Trophoblast cell (in vitro differentiated cells and primary cell): ENCODE data around the gene MMP14.
A peak's percentile ranks its signal among the peaks of the same experiment; 100 is the strongest.

Source experiments
- DNase-seq, 2 donors: peaks; one replicate each; pipeline ENCODE4 v3.0.0-alpha.2; 2016
- H2AFZ ChIP-seq: 2 replicates; pipeline ENCODE4 v1.6.1; 2013; ENCODE audit warnings: low read length, moderate library complexity, mild to moderate bottlenecking; ENCODE audit not compliant: insufficient read depth, poor library complexity
- H2AK5ac ChIP-seq: 2 replicates; pipeline ENCODE4 v1.6.1; 2013; ENCODE audit warnings: mild to moderate bottlenecking, low read length
- H2BK120ac ChIP-seq: 2 replicates; pipeline ENCODE4 v1.6.1; 2013; ENCODE audit warnings: low read length, mild to moderate bottlenecking, moderate library complexity; ENCODE audit not compliant: insufficient read depth, poor library complexity
- H2BK12ac ChIP-seq: 2 replicates; pipeline ENCODE4 v1.6.1; 2013; ENCODE audit warnings: mild to moderate bottlenecking, low read length, moderate library complexity
- H2BK5ac ChIP-seq: 2 replicates; pipeline ENCODE4 v1.6.1; 2013; ENCODE audit warnings: low read length, low read depth, moderate library complexity, mild to moderate bottlenecking; ENCODE audit not compliant: poor library complexity
- H3K14ac ChIP-seq: 2 replicates; pipeline ENCODE4 v1.6.1; 2013; ENCODE audit warnings: mild to moderate bottlenecking, low read length
- H3K18ac ChIP-seq: 2 replicates; pipeline ENCODE4 v1.6.1; 2013; ENCODE audit warnings: mild to moderate bottlenecking, low read length
- H3K23ac ChIP-seq: 2 replicates; pipeline ENCODE4 v1.6.1; 2013; ENCODE audit warnings: low read length
- H3K27ac ChIP-seq: 2 replicates; pipeline ENCODE4 v1.5.1; 2013; ENCODE audit warnings: low read depth, mild to moderate bottlenecking, inconsistent platforms, low read length, moderate library complexity
- H3K27me3 ChIP-seq: 2 replicates; pipeline ENCODE4 v1.6.1; 2013; ENCODE audit warnings: inconsistent platforms, mild to moderate bottlenecking, low read length, moderate library complexity; ENCODE audit not compliant: insufficient read depth
- H3K36me3 ChIP-seq, 2 experiments: 1 replicate in 1 of 2; 2 replicates in 1 of 2; pipeline ENCODE4 v1.6.1; 2013; ENCODE audit warnings: low read length in 2 of 2, mild to moderate bottlenecking in 2 of 2, moderate library complexity in 1 of 2; ENCODE audit not compliant: insufficient read depth in 2 of 2, control insufficient read depth in 1 of 2
- H3K4ac ChIP-seq: 2 replicates; pipeline ENCODE4 v1.6.1; 2013; ENCODE audit warnings: low read depth, mild to moderate bottlenecking, low read length, moderate library complexity
- H3K4me1 ChIP-seq, 2 experiments: 1 replicate in 1 of 2; 2 replicates in 1 of 2; pipeline ENCODE4 v1.6.1; 2013; ENCODE audit warnings: low read length in 2 of 2, mild to moderate bottlenecking in 2 of 2, moderate library complexity in 1 of 2; ENCODE audit not compliant: insufficient read depth in 2 of 2, control insufficient read depth in 1 of 2
- H3K4me2 ChIP-seq: 2 replicates; pipeline ENCODE4 v1.6.1; 2013; ENCODE audit warnings: inconsistent platforms, mild to moderate bottlenecking, low read length, moderate library complexity
- H3K4me3 ChIP-seq: 2 replicates; pipeline ENCODE4 v1.5.1; 2013; ENCODE audit warnings: mild to moderate bottlenecking, low read depth, low read length, inconsistent platforms
- H3K79me1 ChIP-seq: one replicate; pipeline ENCODE4 v1.6.1; 2013; ENCODE audit warnings: low read length
- H3K79me2 ChIP-seq: 2 replicates; pipeline ENCODE4 v1.6.1; 2013; ENCODE audit warnings: low read length, mild to moderate bottlenecking; ENCODE audit not compliant: control insufficient read depth, insufficient read depth, poor library complexity
- H3K9ac ChIP-seq: 2 replicates; pipeline ENCODE4 v1.6.1; 2013; ENCODE audit warnings: mild to moderate bottlenecking, low read length
- H3K9me3 ChIP-seq: 2 replicates; pipeline ENCODE4 v1.6.1; 2013; ENCODE audit warnings: low read depth, mild to moderate bottlenecking, control low read depth, inconsistent platforms, low read length; ENCODE audit not compliant: insufficient read depth
- H4K12ac ChIP-seq: 2 replicates; pipeline ENCODE4 v1.6.1; 2013; ENCODE audit warnings: low read depth, mild to moderate bottlenecking, low read length, moderate library complexity
- H4K8ac ChIP-seq: 2 replicates; pipeline ENCODE4 v1.6.1; 2013; ENCODE audit warnings: low read depth, mild to moderate bottlenecking, low read length, moderate library complexity
- H4K91ac ChIP-seq: one replicate; pipeline ENCODE4 v1.6.1; 2013; ENCODE audit warnings: low read depth, mild to moderate bottlenecking, low read length, moderate library complexity
- WGBS: extraction: QIAGEN DNeasy Blood & Tissue Kit; methylation state at CpG from one replicate; pipeline ENCODE4 v1.1.7; 2013; ENCODE audit warnings: missing lambda C conversion rate; ENCODE audit not compliant: insufficient read length, insufficient coverage; ENCODE audit errors: extremely low coverage; 5-methylcytosine and 5-hydroxymethylcytosine counted together

Gene MMP14

GRCh38 chr14:22871224-22872032 lies 35.0 kb downstream of the MMP14 start, which contains the start of gene LRP10:
TSS of gene LRP10 (plus strand) at chr14:22871740. CDS start at chr14:22872304, 564 bp downstream.
- H3K4me1 ChIP-seq, result peaks cover 4 to 5% of the 10 kb centered on the region in 2 experiments
- peak; percentile 92 for DNase-seq
- H2BK5ac ChIP-seq, result peak within 1 kb of the TSS; percentile 97
- H3K27me3 ChIP-seq, result no peaks in the 10 kb centered on the region
- H3K27ac ChIP-seq, result peak within 1 kb of the TSS; percentile 97
- peak within 1 kb of the TSS; percentile 50 for H2BK12ac ChIP-seq
- WGBS, result no CpG with 5 or more reads among the region's 50 CpGs
- peaks cover 23 to 26% of the 10 kb centered on the region in 2 experiments for H3K36me3 ChIP-seq
- peak within 1 kb of the TSS; percentile 91 for H4K8ac ChIP-seq
- peak within 1 kb of the TSS; percentile 93 for H4K91ac ChIP-seq
- peak within 1 kb of the TSS; percentile 96 for H2AFZ ChIP-seq
- H3K4me2 ChIP-seq, result peak within 1 kb of the TSS; percentile 97
- H3K79me1 ChIP-seq, result peaks cover 11% of the 10 kb centered on the region
- peaks cover 4% of the 10 kb centered on the region for H3K9me3 ChIP-seq
- H3K18ac ChIP-seq, result peak within 1 kb of the TSS; percentile 96
- peaks cover 7% of the 10 kb centered on the region for H3K79me2 ChIP-seq
- peak within 1 kb of the TSS; percentile 89 for H3K14ac ChIP-seq
- peak within 1 kb of the TSS; percentile 82 for H4K12ac ChIP-seq
- peak within 1 kb of the TSS; percentile 89 for H3K9ac ChIP-seq
- H3K4me3 ChIP-seq, result peak within 1 kb of the TSS; percentile 79
- peak within 1 kb of the TSS; percentile 60 for H2AK5ac ChIP-seq
- peak within 1 kb of the TSS; percentile 94 for H2BK120ac ChIP-seq
- H3K4ac ChIP-seq, result peak within 1 kb of the TSS; percentile 94
- no peak within 1 kb of the TSS for H3K23ac ChIP-seq

GRCh38 chr14:22872033-22872832 lies 35.8 kb downstream of the MMP14 start:
- peaks cover 4 to 5% of the 10 kb centered on the region in 2 experiments for H3K4me1 ChIP-seq

GRCh38 chr14:22872833-22873520 lies 36.6 kb downstream of the MMP14 start:
- Histone ChIP-seq H3K18ac (peak overlapping the region; percentile 29), H3K79me2 (peaks cover 7% of the 10 kb centered on the region), H2AK5ac (no peak overlapping the region), H2AFZ (no peak overlapping the region), H3K23ac (no peak overlapping the region), H3K27ac (no peak overlapping the region), H2BK5ac (no peak overlapping the region), H3K14ac (peak overlapping the region; percentile 35), H3K9me3 (peaks cover 4% of the 10 kb centered on the region), H3K36me3 (peaks cover 36 to 41% of the 10 kb centered on the region in 2 experiments), H4K12ac (peak overlapping the region; percentile 27), H3K9ac (peak overlapping the region; percentile 14), H2BK120ac (no peak overlapping the region), H3K4me3 (no peak overlapping the region), H3K79me1 (peaks cover 11% of the 10 kb centered on the region), H4K8ac (peak overlapping the region; percentile 40), H3K4me2 (peak overlapping the region; percentile 97), H3K4ac (no peak overlapping the region), H3K4me1 (peaks cover 4 to 5% of the 10 kb centered on the region in 2 experiments), H2BK12ac (no peak overlapping the region), H4K91ac (peak overlapping the region; percentile 8), H3K27me3 (no peaks in the 10 kb centered on the region)
- no CpG with 5 or more reads among the region's 10 CpGs for WGBS
- DNase-seq, result no peak

More at GRCh38 chr14:22872033-22872832, 35.8 kb downstream of the MMP14 start:
- Histone ChIP-seq H3K27me3 (no peaks in the 10 kb centered on the region), H3K27ac (peak overlapping the region; percentile 97), H3K9me3 (peaks cover 4% of the 10 kb centered on the region), H2AK5ac (peak overlapping the region; percentile 60), H3K36me3 (peaks cover 31 to 34% of the 10 kb centered on the region in 2 experiments), H3K4ac (peak overlapping the region; percentile 94), H3K4me2 (peak overlapping the region; percentile 97), H2BK120ac (peak overlapping the region; percentile 94), H4K91ac (peak overlapping the region; percentile 93), H3K79me1 (peaks cover 11% of the 10 kb centered on the region), H2BK5ac (peak overlapping the region; percentile 97), H3K4me3 (peak overlapping the region; percentile 79), H3K14ac (peak overlapping the region; percentile 89), H2BK12ac (peak overlapping the region; percentile 50), H4K12ac (peak overlapping the region; percentile 82), H3K18ac (peak overlapping the region; percentile 96), H3K9ac (peak overlapping the region; percentile 89), H4K8ac (peak overlapping the region; percentile 91), H3K23ac (no peak overlapping the region), H2AFZ (peak overlapping the region; percentile 96), H3K79me2 (peaks cover 7% of the 10 kb centered on the region)
- peak; percentile 81 to 93 for DNase-seq
- WGBS, result no CpG with 5 or more reads among the region's 45 CpGs
